ENCODE data around the gene POLRMT.
"Not testable (repeated sequence)": the region's sequence is repeated elsewhere in the genome, so short reads cannot be mapped to it uniquely, and the experiment has no call there.

Gene POLRMT

GRCh38 chr19:628168-628567 lies 5.2 kb downstream of the POLRMT start:
- DNase-seq (ENCODE audit: low read depth): no peak

- DNase-seq (ENCODE audit: low read depth): not testable (repeated sequence)
Measured at GRCh38 chr19:626566-626965, 6.8 kb downstream of the POLRMT start.

GRCh38 chr19:625257-625656 lies 8.1 kb downstream of the POLRMT start:
- DNase-seq (ENCODE audit: low read depth): no peak

GRCh38 chr19:624433-625109 lies 8.8 kb downstream of the POLRMT start:
- no peak for DNase-seq (ENCODE audit: low read depth)

GRCh38 chr19:623974-624373 lies 9.4 kb downstream of the POLRMT start:
- DNase-seq (ENCODE audit: low read depth): no peak

GRCh38 chr19:623175-623916 lies 10.0 kb downstream of the POLRMT start:
- no peak for DNase-seq (ENCODE audit: low read depth)

- no peak for DNase-seq (ENCODE audit: low read depth)
Measured at GRCh38 chr19:622666-623065, 10.7 kb downstream of the POLRMT start.

GRCh38 chr19:621819-622218 lies 11.5 kb downstream of the POLRMT start:
- no peak for DNase-seq (ENCODE audit: low read depth)

- not testable (repeated sequence) for DNase-seq (ENCODE audit: low read depth)
Measured at GRCh38 chr19:621191-621590, 12.1 kb downstream of the POLRMT start.

GRCh38 chr19:620166-620862 lies 13.0 kb downstream of the POLRMT start:
- DNase-seq (ENCODE audit: low read depth): no peak

GRCh38 chr19:619286-620002 lies 13.9 kb downstream of the POLRMT start:
- DNase-seq (ENCODE audit: low read depth): no peak

GRCh38 chr19:618674-619285 lies 14.6 kb downstream of the POLRMT start:
- no peak for DNase-seq (ENCODE audit: low read depth)

GRCh38 chr19:618247-618619 lies 15.1 kb downstream of the POLRMT start:
- DNase-seq (ENCODE audit: low read depth): no peak

- DNase-seq (ENCODE audit: low read depth): no peak
Measured at GRCh38 chr19:617551-618246, 15.6 kb downstream of the POLRMT start.

GRCh38 chr19:616747-617526 lies 16.4 kb downstream of the POLRMT start:
- no peak for DNase-seq (ENCODE audit: low read depth)

GRCh38 chr19:616062-616700 lies 17.2 kb downstream of the POLRMT start:
- DNase-seq (ENCODE audit: low read depth): no peak

- DNase-seq (ENCODE audit: low read depth): no peak
Measured at GRCh38 chr19:615619-616018, 17.7 kb downstream of the POLRMT start.

- DNase-seq (ENCODE audit: low read depth): no peak
Measured at GRCh38 chr19:613732-614567, 19.4 kb downstream of the POLRMT start.

GRCh38 chr19:612941-613340 lies 20.4 kb downstream of the POLRMT start:
- DNase-seq (ENCODE audit: low read depth): no peak
